Osteoblast (primary cell): ENCODE measurements around the gene CNDP1. TPM values are rescaled to one million over a fixed set of nuclear protein-coding genes. Genes with fewer than 3 reads are reported as not detected.

Experiments used
- DNase-seq: peaks from one replicate; pipeline ENCODE4 v3.0.0; 2011; ENCODE audit warnings: low spot score, mixed read lengths; ENCODE audit not compliant: insufficient read length; ENCODE audit errors: missing footprints
- H2AFZ ChIP-seq: 2 replicates; pipeline ENCODE4 v1.6.0; 2011; ENCODE audit warnings: mild to moderate bottlenecking, low read length
- H3K27ac ChIP-seq: 2 replicates; pipeline ENCODE4 v1.5.1; 2011; ENCODE audit warnings: mild to moderate bottlenecking, low read depth, low read length, moderate library complexity
- H3K27me3 ChIP-seq: 2 replicates; pipeline ENCODE4 v1.6.0; 2012; ENCODE audit warnings: mild to moderate bottlenecking, control low read depth, inconsistent platforms, low read length, moderate library complexity; ENCODE audit not compliant: insufficient read depth
- H3K36me3 ChIP-seq: 2 replicates; pipeline ENCODE4 v1.5.1; 2011; ENCODE audit warnings: mild to moderate bottlenecking, low read length, control low read depth, moderate library complexity; ENCODE audit not compliant: insufficient read depth
- H3K4me1 ChIP-seq: 2 replicates; pipeline ENCODE4 v1.5.1; 2011; ENCODE audit warnings: mild to moderate bottlenecking, low read length, control low read depth, moderate library complexity; ENCODE audit not compliant: insufficient read depth
- H3K4me2 ChIP-seq: 2 replicates; pipeline ENCODE4 v1.6.0; 2011; ENCODE audit warnings: mild to moderate bottlenecking, low read length; ENCODE audit not compliant: insufficient read depth
- H3K4me3 ChIP-seq: fragments of 200-600 bp; sonication (generic); 3 replicates; pipeline ENCODE4 v1.5.1; 2012; ENCODE audit warnings: mild to moderate bottlenecking, low read length, inconsistent platforms; ENCODE audit not compliant: insufficient read depth
- H3K79me2 ChIP-seq: 2 replicates; pipeline ENCODE4 v1.6.0; 2012; ENCODE audit warnings: mild to moderate bottlenecking, low read length, control low read depth, inconsistent platforms; ENCODE audit not compliant: insufficient read depth
- H3K9me3 ChIP-seq: 2 replicates; pipeline ENCODE4 v1.5.1; 2011; ENCODE audit warnings: low read depth, low read length, control low read depth
- H4K20me1 ChIP-seq: 2 replicates; pipeline ENCODE4 v1.6.0; 2012; ENCODE audit warnings: mild to moderate bottlenecking, low read length, control low read depth; ENCODE audit not compliant: insufficient read depth
- total RNA-seq: library from RNA; depleted of rRNA; stranded (reverse); fragments of >200 nt; gene quantifications from 2 replicates; pipeline ENCODE4 v1.2.3, GENCODE V29; 2012
- TF ChIP-seq, protein P1 (sequence below): IDR thresholded peaks from 2 replicates; pipeline ENCODE4 v1.5.1; 2011; ENCODE audit warnings: mild to moderate bottlenecking, low read depth, low read length, moderate library complexity; ENCODE audit errors: extremely low read depth

CNDP1 gene
- total RNA-seq, 1 donor = not detected

DNA sequence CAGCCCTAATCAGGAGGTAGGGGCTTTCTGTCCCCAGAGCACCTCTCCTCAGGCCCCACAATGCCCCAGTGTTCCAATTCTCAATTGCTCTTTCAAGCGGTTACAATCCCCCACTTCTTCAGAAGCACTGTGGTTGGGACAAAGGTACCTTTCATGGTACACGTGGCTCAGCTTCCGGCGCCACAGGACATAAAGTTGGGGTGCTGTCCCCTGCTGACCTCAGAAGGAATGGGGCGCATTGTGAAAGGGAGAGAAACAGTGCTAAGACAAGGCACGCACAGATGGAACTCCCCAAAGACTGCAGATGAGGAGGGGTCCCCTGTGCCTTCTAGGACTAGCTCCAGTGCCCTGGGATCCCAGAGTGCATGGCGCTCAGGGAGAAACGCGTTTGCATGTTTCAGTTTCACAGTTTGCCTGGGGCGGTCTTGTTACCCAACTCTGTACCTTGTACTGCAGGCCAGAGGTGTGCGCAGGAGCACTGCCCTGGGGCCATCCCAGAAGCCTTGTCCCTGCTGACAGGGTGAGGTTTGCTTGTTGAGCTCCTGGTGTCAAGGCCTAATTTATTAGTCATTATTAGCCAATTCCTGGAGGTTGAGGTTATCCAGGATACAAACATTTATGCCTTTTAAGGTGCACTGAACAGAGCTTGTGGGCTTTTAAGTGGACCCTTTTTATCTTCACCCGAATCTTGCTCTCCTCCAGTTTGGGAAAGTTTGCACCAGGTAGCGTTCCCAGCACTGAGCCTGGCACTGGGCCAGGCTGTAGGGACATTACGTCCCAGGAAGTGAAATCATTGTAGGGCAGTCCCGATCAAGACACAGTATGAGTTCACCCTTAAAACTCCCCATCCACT, 7.6 kb downstream of the CNDP1 start:
- H3K9me3 ChIP-seq = no peaks in the 10 kb centered on the region
- DNase-seq = no peak
- H3K79me2 ChIP-seq = no peaks in the 10 kb centered on the region
- H3K36me3 ChIP-seq = no peaks in the 10 kb centered on the region
- peaks cover 3% of the 10 kb centered on the region for H3K27me3 ChIP-seq
- no peak overlapping the region for H2AFZ ChIP-seq
- no peak overlapping the region for H3K27ac ChIP-seq
- TF ChIP-seq, protein P1, sequence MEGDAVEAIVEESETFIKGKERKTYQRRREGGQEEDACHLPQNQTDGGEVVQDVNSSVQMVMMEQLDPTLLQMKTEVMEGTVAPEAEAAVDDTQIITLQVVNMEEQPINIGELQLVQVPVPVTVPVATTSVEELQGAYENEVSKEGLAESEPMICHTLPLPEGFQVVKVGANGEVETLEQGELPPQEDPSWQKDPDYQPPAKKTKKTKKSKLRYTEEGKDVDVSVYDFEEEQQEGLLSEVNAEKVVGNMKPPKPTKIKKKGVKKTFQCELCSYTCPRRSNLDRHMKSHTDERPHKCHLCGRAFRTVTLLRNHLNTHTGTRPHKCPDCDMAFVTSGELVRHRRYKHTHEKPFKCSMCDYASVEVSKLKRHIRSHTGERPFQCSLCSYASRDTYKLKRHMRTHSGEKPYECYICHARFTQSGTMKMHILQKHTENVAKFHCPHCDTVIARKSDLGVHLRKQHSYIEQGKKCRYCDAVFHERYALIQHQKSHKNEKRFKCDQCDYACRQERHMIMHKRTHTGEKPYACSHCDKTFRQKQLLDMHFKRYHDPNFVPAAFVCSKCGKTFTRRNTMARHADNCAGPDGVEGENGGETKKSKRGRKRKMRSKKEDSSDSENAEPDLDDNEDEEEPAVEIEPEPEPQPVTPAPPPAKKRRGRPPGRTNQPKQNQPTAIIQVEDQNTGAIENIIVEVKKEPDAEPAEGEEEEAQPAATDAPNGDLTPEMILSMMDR = no peak
- H3K4me2 ChIP-seq = no peak overlapping the region
- H3K4me3 ChIP-seq = no peak overlapping the region
- H4K20me1 ChIP-seq = no peaks in the 10 kb centered on the region
- peaks cover under 1% of the 10 kb centered on the region for H3K4me1 ChIP-seq

DNA sequence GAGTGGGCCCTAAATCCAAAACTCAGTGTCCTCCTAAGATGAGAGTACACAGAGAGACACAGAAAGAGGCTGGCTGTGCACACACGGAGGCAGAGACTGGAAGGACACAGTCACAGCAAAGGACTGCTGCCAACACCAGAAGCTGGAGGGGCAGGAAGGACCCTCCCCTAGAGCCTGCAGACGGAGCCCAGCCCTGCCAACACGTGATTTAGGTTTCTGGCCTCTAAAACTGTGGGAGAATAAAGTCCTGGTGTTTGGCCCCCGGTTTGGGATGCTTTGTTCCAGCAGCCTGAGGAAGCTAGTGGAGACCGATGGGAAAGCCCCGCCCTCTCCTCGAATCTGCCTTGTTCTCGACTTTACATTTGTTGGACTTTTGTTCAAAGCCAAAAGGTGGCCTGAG, 10.6 kb downstream of the CNDP1 start:
- H3K4me3 ChIP-seq = no peak overlapping the region
- H3K36me3 ChIP-seq = no peaks in the 10 kb centered on the region
- H3K9me3 ChIP-seq = no peaks in the 10 kb centered on the region
- DNase-seq = no peak
- H4K20me1 ChIP-seq = no peaks in the 10 kb centered on the region
- no peak overlapping the region for H3K27ac ChIP-seq
- H3K79me2 ChIP-seq = no peaks in the 10 kb centered on the region
- H3K27me3 ChIP-seq = peaks cover 3% of the 10 kb centered on the region
- TF ChIP-seq, protein P1 = no peak
- no peak overlapping the region for H3K4me2 ChIP-seq
- peaks cover 6% of the 10 kb centered on the region for H3K4me1 ChIP-seq
- no peak overlapping the region for H2AFZ ChIP-seq

DNA sequence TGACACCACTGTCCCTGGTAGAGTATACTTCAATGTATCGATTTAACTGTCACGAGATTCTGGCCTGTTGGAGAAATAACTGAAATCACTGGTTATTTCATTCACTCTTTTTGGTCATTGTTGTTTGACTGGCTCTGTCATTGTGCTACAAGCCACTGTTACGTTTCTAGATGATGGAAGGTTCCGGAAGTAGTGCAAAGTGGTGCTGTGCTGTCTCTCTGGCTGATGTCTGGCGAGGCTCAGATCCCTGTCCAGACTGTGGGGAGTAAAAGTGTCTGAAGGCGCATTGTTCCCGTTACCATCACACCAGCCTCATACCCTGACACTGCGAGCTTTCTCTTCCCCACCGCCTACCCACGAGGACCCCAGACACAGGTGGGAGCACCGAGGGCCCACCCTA, 11.7 kb downstream of the CNDP1 start:
- Histone ChIP-seq H2AFZ (no peak overlapping the region), H3K4me1 (peaks cover 6% of the 10 kb centered on the region), H3K79me2 (no peaks in the 10 kb centered on the region), H3K4me3 (no peak overlapping the region), H3K27ac (no peak overlapping the region), H3K9me3 (no peaks in the 10 kb centered on the region), H4K20me1 (no peaks in the 10 kb centered on the region), H3K4me2 (no peak overlapping the region), H3K36me3 (no peaks in the 10 kb centered on the region), H3K27me3 (peaks cover 3% of the 10 kb centered on the region)
- TF ChIP-seq, protein P1 = no peak
- DNase-seq = no peak

DNA sequence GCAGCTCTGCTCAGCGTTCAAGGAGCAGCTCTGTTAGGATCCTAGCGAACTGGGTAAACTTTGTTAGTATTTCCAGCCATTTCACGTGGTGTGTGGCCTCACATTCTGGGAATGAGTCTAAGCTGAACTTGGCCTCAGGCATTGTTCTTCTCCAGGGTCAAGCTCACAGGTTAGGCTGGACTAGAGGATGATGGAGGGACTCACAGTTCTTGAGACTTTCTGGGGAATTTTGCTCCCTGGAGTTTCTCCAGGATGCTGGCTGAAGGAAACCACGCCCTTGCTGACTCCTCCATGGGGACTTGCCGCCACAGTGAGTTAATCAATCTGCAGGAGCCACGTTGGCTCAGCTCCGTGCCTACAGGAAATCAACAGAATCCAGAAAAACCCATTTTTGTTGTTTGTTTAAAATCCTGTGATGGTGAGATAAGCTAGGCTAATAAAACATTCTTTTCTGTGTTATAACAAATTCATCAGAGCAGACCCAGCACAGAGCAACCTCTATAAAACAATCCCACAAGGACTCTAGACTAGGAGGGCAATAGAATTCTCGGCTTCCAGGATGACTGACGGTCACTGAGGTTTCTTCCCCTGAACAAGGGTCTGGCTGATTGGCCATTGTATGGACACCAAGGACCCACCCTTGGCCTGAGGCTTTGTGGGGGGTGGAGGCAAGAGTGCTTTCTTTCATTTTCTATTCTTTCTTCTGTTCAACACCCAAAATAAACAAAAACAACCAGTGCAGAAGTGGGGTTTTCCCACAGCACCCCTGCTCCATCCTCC, 12.6 kb downstream of the CNDP1 start:
- no peaks in the 10 kb centered on the region for H4K20me1 ChIP-seq
- peaks cover 3% of the 10 kb centered on the region for H3K27me3 ChIP-seq
- H3K4me1 ChIP-seq = peaks cover 6% of the 10 kb centered on the region
- TF ChIP-seq, protein P1 = no peak
- peak overlapping the region; percentile 85 for H2AFZ ChIP-seq
- no peak overlapping the region for H3K4me3 ChIP-seq
- peak; percentile 92 for DNase-seq
- no peaks in the 10 kb centered on the region for H3K9me3 ChIP-seq
- no peak overlapping the region for H3K27ac ChIP-seq
- peak overlapping the region; percentile 49 for H3K4me2 ChIP-seq
- no peaks in the 10 kb centered on the region for H3K36me3 ChIP-seq
- H3K79me2 ChIP-seq = no peaks in the 10 kb centered on the region
